Panc1 (cell line): ENCODE results near the gene UQCR11. TPM values are rescaled to one million over a fixed set of nuclear protein-coding genes. Genes with fewer than 3 reads are reported as not detected.
A peak's percentile ranks its signal among the peaks of the same experiment; 100 is the strongest.

ENCODE experiments used
- ATAC-seq: fragments of 200-7000 bp; cut with Tn5 transposase; 2 replicates; pipeline ENCODE4 v1.9.1; 2020; ENCODE audit warnings: mild to moderate bottlenecking, moderate library complexity
- BruUV-seq: library from RNA; stranded (reverse); fragments of 400-500 nt; replicated peaks from 2 replicates; lab custom pipeline; 2021; lab: Mats Ljungman, UMichigan
- CTCF ChIA-PET: fragments of 300-600 bp; sonication (Branson Sonifier 250); formaldehyde crosslinking; loops from one replicate; lab custom pipeline; 2022; ENCODE audit warnings: antibody characterized with exemption; lab: Charles Lee
- POLR2A ChIA-PET: fragments of 300-600 bp; sonication (Branson Sonifier 250); formaldehyde crosslinking; loops from one replicate; lab custom pipeline; 2022; ENCODE audit warnings: antibody characterized with exemption; lab: Charles Lee
- DNase-seq: peaks from one replicate; pipeline ENCODE4 v3.0.0-alpha.2; 2010; ENCODE audit warnings: low read depth, low spot score
- H3K27ac ChIP-seq: 2 replicates; pipeline ENCODE4 v1.5.1; 2011; ENCODE audit warnings: mild to moderate bottlenecking, low read length, inconsistent platforms
- H3K27me3 ChIP-seq: fragments of 200-500 bp; sonication (Bioruptor generic); 2 replicates; pipeline ENCODE4 v1.6.0; 2014; ENCODE audit warnings: low read length, inconsistent platforms; ENCODE audit not compliant: control insufficient read depth, insufficient read depth
- H3K36me3 ChIP-seq: fragments of 200-500 bp; sonication (Bioruptor generic); 2 replicates; pipeline ENCODE4 v1.5.1; 2014; ENCODE audit warnings: inconsistent platforms, mild to moderate bottlenecking, low read length, moderate library complexity; ENCODE audit not compliant: control insufficient read depth, insufficient read depth
- H3K4me1 ChIP-seq: 2 replicates; pipeline ENCODE4 v1.5.1; 2011; ENCODE audit warnings: inconsistent platforms, mild to moderate bottlenecking, low read length, moderate library complexity; ENCODE audit not compliant: control insufficient read depth, insufficient read depth
- H3K4me3 ChIP-seq, 2 experiments: 2 replicates each; pipeline ENCODE4 v1.5.1; 2011 to 2012; ENCODE audit warnings: low read depth in 2 of 2, low read length in 2 of 2, mild to moderate bottlenecking in 2 of 2, inconsistent platforms in 1 of 2, moderate library complexity in 1 of 2
- H3K9me3 ChIP-seq: fragments of 200-500 bp; sonication (Bioruptor generic); 2 replicates; pipeline ENCODE4 v1.5.1; 2014; ENCODE audit warnings: low read depth, mild to moderate bottlenecking, inconsistent platforms, low read length, moderate library complexity; ENCODE audit not compliant: control insufficient read depth, insufficient read depth
- POLR2AphosphoS5 ChIP-seq: IDR thresholded peaks from 2 replicates; pipeline ENCODE4 v1.6.1; 2012; ENCODE audit warnings: mild to moderate bottlenecking, low read depth, low read length, moderate library complexity
- SIN3A ChIP-seq: IDR thresholded peaks from 2 replicates; pipeline ENCODE4 v1.6.1; 2012; ENCODE audit warnings: low read depth, mild to moderate bottlenecking, low read length, moderate library complexity, borderline replicate concordance; ENCODE audit not compliant: insufficient read depth
- TCF7L2 ChIP-seq: IDR thresholded peaks from 2 replicates; pipeline ENCODE4 v1.6.1; 2011; ENCODE audit warnings: mild to moderate bottlenecking, low read depth, low read length, inconsistent platforms
- in situ Hi-C: cut with HindIII; loops from 2 replicates; pipeline ENCODE4 v1.10.0; 2016; ENCODE audit warnings: low sequenced_read_pairs, low pct_unique_long_range_greater_than_20kb
- intact Hi-C: fragments of 100-400 bp; cut with micrococcal nuclease; formaldehyde crosslinking; loops from one replicate; pipeline ENCODE4 v1.10.0; 2022; ENCODE audit not compliant: unreplicated experiment
- total RNA-seq: library from RNA; stranded (reverse); gene quantifications from one replicate; pipeline ENCODE4 v1.2.1, GENCODE V29; 2021; ENCODE audit not compliant: unreplicated experiment
- TF ChIP-seq, protein P1 (sequence below): fragments of 450-650 bp; IDR thresholded peaks from 2 replicates; pipeline ENCODE4 v1.5.1; 2017; ENCODE audit warnings: mild to moderate bottlenecking
- TF ChIP-seq, protein P2 (sequence below), 2 experiments: IDR thresholded peaks; 2 replicates each; pipeline ENCODE4 v1.6.1; 2011 to 2012; ENCODE audit warnings: low read depth in 2 of 2, control low read depth in 1 of 2, low read length in 1 of 2, mild to moderate bottlenecking in 1 of 2, moderate library complexity in 1 of 2; ENCODE audit not compliant: insufficient read depth in 1 of 2

UQCR11 gene
- total RNA-seq, 1 experiment from 2014 or later: 300 TPM

DNA sequence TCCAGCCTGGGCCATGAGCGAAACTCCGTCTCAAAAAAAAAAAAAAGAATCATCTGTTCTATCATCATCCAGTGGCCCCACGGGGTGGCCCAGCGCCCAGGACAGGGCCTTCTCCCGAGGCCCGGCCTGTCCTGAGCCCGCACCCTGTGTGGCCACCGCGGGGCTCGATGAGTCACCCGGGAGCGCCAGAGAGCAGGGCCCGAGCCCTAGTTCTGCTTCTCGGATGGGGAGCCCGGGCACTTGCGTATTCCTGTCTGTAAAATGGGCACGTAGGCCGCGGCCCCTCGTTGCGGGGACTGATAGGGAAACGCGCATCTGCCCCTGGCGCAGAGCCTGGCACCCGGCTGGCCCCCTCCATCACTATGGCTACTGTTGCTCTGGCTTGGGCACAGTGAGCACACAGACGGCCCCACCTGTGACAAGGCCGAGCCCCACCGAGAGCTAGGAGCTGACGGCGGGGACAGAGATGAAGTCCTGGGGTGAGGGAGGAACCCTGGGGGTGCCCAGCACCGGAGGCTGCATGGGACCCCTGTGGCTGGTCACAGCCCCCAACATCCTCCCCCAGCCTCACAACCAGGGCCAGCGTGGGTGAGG lies 21.3 kb upstream of the UQCR11 start:
- H3K36me3 ChIP-seq: no peaks in the 10 kb centered on the region
- ChIA-PET POLR2A (no interaction called here), CTCF (interaction anchor here (0.7 kb wide), 1 partner anchor 214 kb away, joined by 3 read pairs; no protein-coding TSS in a partner anchor)
- in situ Hi-C loops: no loop called here
- H3K27ac ChIP-seq: no peak overlapping the region
- DNase-seq (no peak), ATAC-seq (no peak)
- H3K4me3 ChIP-seq: no peak overlapping the region
- TF ChIP-seq SIN3A (no peak), TCF7L2 (no peak)
- TF ChIP-seq, protein P1, sequence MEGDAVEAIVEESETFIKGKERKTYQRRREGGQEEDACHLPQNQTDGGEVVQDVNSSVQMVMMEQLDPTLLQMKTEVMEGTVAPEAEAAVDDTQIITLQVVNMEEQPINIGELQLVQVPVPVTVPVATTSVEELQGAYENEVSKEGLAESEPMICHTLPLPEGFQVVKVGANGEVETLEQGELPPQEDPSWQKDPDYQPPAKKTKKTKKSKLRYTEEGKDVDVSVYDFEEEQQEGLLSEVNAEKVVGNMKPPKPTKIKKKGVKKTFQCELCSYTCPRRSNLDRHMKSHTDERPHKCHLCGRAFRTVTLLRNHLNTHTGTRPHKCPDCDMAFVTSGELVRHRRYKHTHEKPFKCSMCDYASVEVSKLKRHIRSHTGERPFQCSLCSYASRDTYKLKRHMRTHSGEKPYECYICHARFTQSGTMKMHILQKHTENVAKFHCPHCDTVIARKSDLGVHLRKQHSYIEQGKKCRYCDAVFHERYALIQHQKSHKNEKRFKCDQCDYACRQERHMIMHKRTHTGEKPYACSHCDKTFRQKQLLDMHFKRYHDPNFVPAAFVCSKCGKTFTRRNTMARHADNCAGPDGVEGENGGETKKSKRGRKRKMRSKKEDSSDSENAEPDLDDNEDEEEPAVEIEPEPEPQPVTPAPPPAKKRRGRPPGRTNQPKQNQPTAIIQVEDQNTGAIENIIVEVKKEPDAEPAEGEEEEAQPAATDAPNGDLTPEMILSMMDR: no peak
- no peaks in the 10 kb centered on the region for H3K4me1 ChIP-seq
- H3K9me3 ChIP-seq: no peaks in the 10 kb centered on the region
- no peaks in the 10 kb centered on the region for H3K27me3 ChIP-seq
- intact Hi-C loops: no loop called here
- BruUV-seq: no TSS peak

DNA sequence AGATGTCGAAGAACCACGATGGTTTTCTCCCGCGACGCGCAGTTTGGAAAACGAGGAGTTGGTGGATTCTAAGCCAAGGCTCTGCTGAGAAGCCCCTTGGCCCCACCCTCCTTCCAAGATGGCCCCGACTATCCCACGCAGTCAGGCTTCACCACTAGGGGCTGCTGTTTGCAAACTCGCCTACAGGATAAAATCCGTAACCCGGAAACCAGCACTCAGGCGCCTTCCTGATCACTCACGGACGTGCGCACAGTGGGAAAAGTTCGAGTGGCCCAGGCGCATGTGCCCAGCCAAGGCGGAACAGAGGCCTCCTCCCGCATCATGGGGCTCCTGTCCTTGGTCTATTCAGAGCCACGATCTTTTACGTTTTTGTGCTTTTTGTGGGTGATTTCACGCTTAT lies 19.2 kb upstream of the UQCR11 start:
- ChIA-PET CTCF (no interaction called here), POLR2A (no interaction called here)
- Histone ChIP-seq H3K36me3 (no peaks in the 10 kb centered on the region), H3K4me1 (no peaks in the 10 kb centered on the region), H3K27me3 (no peaks in the 10 kb centered on the region), H3K4me3 (no peak overlapping the region), H3K27ac (no peak overlapping the region), H3K9me3 (no peaks in the 10 kb centered on the region)
- intact Hi-C loops: no loop called here
- ATAC-seq (peak; percentile 77), DNase-seq (no peak)
- TF ChIP-seq, protein P1: peak; percentile 85
- no peak for TF ChIP-seq TCF7L2
- no TSS peak for BruUV-seq
- in situ Hi-C loops: no loop called here

DNA sequence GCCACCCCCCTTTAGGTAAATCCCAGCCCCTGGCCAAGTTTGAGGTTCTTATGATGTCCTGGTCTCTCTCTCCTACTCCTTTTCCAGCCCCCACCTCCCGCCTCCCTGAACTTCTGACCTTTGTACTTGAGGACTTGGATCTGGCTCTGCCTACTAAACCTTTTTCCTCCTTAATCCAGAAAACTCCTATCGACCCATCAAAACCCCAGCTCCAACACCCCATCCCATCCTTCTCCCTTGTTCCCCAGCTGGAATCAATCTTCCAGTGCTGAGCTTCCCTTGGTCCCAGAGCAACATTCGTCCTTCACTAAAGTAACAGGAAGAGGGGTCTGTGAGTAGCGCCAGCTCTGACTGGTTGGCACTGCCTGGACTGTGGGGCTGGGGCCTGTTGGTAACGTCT lies 17.3 kb upstream of the UQCR11 start:
- TF ChIP-seq, protein P2, sequence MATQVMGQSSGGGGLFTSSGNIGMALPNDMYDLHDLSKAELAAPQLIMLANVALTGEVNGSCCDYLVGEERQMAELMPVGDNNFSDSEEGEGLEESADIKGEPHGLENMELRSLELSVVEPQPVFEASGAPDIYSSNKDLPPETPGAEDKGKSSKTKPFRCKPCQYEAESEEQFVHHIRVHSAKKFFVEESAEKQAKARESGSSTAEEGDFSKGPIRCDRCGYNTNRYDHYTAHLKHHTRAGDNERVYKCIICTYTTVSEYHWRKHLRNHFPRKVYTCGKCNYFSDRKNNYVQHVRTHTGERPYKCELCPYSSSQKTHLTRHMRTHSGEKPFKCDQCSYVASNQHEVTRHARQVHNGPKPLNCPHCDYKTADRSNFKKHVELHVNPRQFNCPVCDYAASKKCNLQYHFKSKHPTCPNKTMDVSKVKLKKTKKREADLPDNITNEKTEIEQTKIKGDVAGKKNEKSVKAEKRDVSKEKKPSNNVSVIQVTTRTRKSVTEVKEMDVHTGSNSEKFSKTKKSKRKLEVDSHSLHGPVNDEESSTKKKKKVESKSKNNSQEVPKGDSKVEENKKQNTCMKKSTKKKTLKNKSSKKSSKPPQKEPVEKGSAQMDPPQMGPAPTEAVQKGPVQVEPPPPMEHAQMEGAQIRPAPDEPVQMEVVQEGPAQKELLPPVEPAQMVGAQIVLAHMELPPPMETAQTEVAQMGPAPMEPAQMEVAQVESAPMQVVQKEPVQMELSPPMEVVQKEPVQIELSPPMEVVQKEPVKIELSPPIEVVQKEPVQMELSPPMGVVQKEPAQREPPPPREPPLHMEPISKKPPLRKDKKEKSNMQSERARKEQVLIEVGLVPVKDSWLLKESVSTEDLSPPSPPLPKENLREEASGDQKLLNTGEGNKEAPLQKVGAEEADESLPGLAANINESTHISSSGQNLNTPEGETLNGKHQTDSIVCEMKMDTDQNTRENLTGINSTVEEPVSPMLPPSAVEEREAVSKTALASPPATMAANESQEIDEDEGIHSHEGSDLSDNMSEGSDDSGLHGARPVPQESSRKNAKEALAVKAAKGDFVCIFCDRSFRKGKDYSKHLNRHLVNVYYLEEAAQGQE (IDR thresholded peaks at IDR 0.05; ENCODE audit: insufficient read depth in 1 of 2, low read depth in 2 of 2, low read length in 1 of 2): no peak
- TF ChIP-seq POLR2AphosphoS5 (no peak), SIN3A (no peak), TCF7L2 (no peak)
- TF ChIP-seq, protein P1: no peak
- ChIA-PET CTCF (interaction anchor here (0.5 kb wide), 1 partner anchor 21 kb away, joined by 3 read pairs; no protein-coding TSS in a partner anchor), POLR2A (no interaction called here)
- no peaks in the 10 kb centered on the region for H3K27me3 ChIP-seq
- H3K27ac ChIP-seq: no peak overlapping the region
- in situ Hi-C loops: no loop called here
- no peaks in the 10 kb centered on the region for H3K36me3 ChIP-seq
- intact Hi-C loops: no loop called here
- H3K4me1 ChIP-seq: no peaks in the 10 kb centered on the region
- H3K9me3 ChIP-seq: no peaks in the 10 kb centered on the region
- ATAC-seq (no peak), DNase-seq (no peak)
- H3K4me3 ChIP-seq: no peak overlapping the region
- BruUV-seq: no TSS peak
